H1 (cell line): ENCODE data around the gene CLGN. TPM values are rescaled to one million over a fixed set of nuclear protein-coding genes. Genes with fewer than 3 reads are reported as not detected.

Experiments
- CTCF ChIA-PET: fragments of 300-600 bp; sonication (Branson Sonifier 250); formaldehyde crosslinking; loops from one replicate; lab custom pipeline; 2021; ENCODE audit not compliant: partially characterized antibody; lab: Charles Lee
- POLR2A ChIA-PET: fragments of 300-600 bp; sonication (Branson Sonifier 250); formaldehyde crosslinking; loops from one replicate; lab custom pipeline; 2021; ENCODE audit warnings: inconsistent platforms; ENCODE audit not compliant: partially characterized antibody; lab: Charles Lee
- DNase-seq, 2 experiments: peaks; one replicate each; pipeline versions ENCODE4 v3.0.0 to v3.0.0-alpha.2; 2010 to 2022; ENCODE audit warnings: low spot score in 2 of 2, low read depth in 1 of 2, mixed read lengths in 1 of 2
- FAIRE-seq: peaks from 2 replicates; lab custom pipeline; 2011; peaks lifted over from hg19 to GRCh38; lab: Jason Lieb, UNC
- H2AFZ ChIP-seq: 2 replicates; pipeline ENCODE4 v1.8.1; 2012; ENCODE audit warnings: low read length, inconsistent platforms
- H2AK5ac ChIP-seq: 2 replicates; pipeline ENCODE4 v1.6.1; 2013; ENCODE audit warnings: low read depth, low read length
- H2BK120ac ChIP-seq: replicated peaks from 2 replicates; pipeline ENCODE3; 2013; ENCODE audit warnings: low read depth, low read length, inconsistent platforms
- H2BK12ac ChIP-seq: 2 replicates; pipeline ENCODE4 v1.6.1; 2013; ENCODE audit warnings: low read depth, low read length
- H2BK15ac ChIP-seq: 2 replicates; pipeline ENCODE4 v1.6.1; 2013; ENCODE audit warnings: low read length
- H2BK20ac ChIP-seq: 2 replicates; pipeline ENCODE4 v1.6.1; 2013; ENCODE audit warnings: low read length
- H2BK5ac ChIP-seq: 2 replicates; pipeline ENCODE4 v1.6.1; 2013; ENCODE audit warnings: low read depth, low read length
- H3K14ac ChIP-seq: 2 replicates; pipeline ENCODE4 v1.6.1; 2013; ENCODE audit warnings: inconsistent platforms; ENCODE audit not compliant: insufficient read length
- H3K18ac ChIP-seq: 2 replicates; pipeline ENCODE4 v1.6.1; 2013; ENCODE audit warnings: low read length; ENCODE audit errors: extremely low read depth
- H3K23ac ChIP-seq: 2 replicates; pipeline ENCODE4 v1.6.1; 2013; ENCODE audit warnings: inconsistent platforms; ENCODE audit not compliant: insufficient read length
- H3K23me2 ChIP-seq: 2 replicates; pipeline ENCODE4 v1.6.1; 2013; ENCODE audit warnings: low read depth, low read length
- H3K27ac ChIP-seq: 2 replicates; pipeline ENCODE4 v1.6.1; 2011; ENCODE audit warnings: low read depth, low read length, inconsistent platforms
- H3K27me3 ChIP-seq, 4 experiments: replicated peaks in 1 of 4; 1 replicate in 1 of 4; 2 replicates in 3 of 4; pipeline versions ENCODE4 v1.6.1 to v1.8.1; 2011 to 2013; ENCODE audit warnings: low read length in 3 of 4, mild to moderate bottlenecking in 3 of 4, inconsistent platforms in 2 of 4, mixed read lengths in 2 of 4, moderate library complexity in 1 of 4; ENCODE audit not compliant: control insufficient read depth in 3 of 4, insufficient read depth in 3 of 4; ENCODE audit errors: extremely low read depth in 1 of 4
- H3K36me3 ChIP-seq, 4 experiments: 2 replicates each; pipeline versions ENCODE4 v1.6.1 to v1.8.1; 2011 to 2013; ENCODE audit warnings: mild to moderate bottlenecking in 4 of 4, low read length in 3 of 4, moderate library complexity in 2 of 4, control low read depth in 1 of 4, inconsistent platforms in 1 of 4; ENCODE audit not compliant: insufficient read depth in 4 of 4, control insufficient read depth in 2 of 4
- H3K4ac ChIP-seq: replicated peaks from 2 replicates; pipeline ENCODE3; 2013; ENCODE audit warnings: low read length, low read depth, mixed read lengths, inconsistent platforms; ENCODE audit not compliant: insufficient read length
- H3K4me1 ChIP-seq, 4 experiments: replicated peaks in 1 of 4; 1 replicate in 1 of 4; 2 replicates in 3 of 4; pipeline versions ENCODE4 v1.6.1 to v1.8.1; 2011 to 2013; ENCODE audit warnings: low read length in 3 of 4, inconsistent platforms in 2 of 4, mixed read lengths in 1 of 4; ENCODE audit not compliant: insufficient read depth in 4 of 4, control insufficient read depth in 3 of 4
- H3K4me2 ChIP-seq, 2 experiments: 2 replicates each; pipeline versions ENCODE4 v1.6.1 to v1.8.1; 2011 to 2013; ENCODE audit warnings: low read depth in 2 of 2, low read length in 2 of 2, control low read depth in 1 of 2, inconsistent platforms in 1 of 2, mild to moderate bottlenecking in 1 of 2; ENCODE audit not compliant: insufficient read depth in 1 of 2
- H3K4me3 ChIP-seq, 4 experiments: fragments of 200-600, 300-600 bp in 1 of 4; sonication (generic), shearing (Covaris generic), sonication (Bioruptor Twin) in 1 of 4; 2 replicates each; pipeline versions ENCODE4 v1.5.1 to v1.8.1; 2011 to 2016; ENCODE audit warnings: low read length in 4 of 4, low read depth in 3 of 4, control low read depth in 2 of 4, inconsistent platforms in 2 of 4, mild to moderate bottlenecking in 2 of 4, mixed read lengths in 1 of 4, moderate library complexity in 1 of 4; ENCODE audit not compliant: insufficient read depth in 2 of 4; ENCODE audit errors: extremely low read depth in 1 of 4
- H3K56ac ChIP-seq: replicated peaks from 2 replicates; pipeline ENCODE3; 2013; ENCODE audit warnings: low read depth, mild to moderate bottlenecking, mixed read lengths, low read length, inconsistent platforms; ENCODE audit not compliant: insufficient read length
- H3K79me1 ChIP-seq: 2 replicates; pipeline ENCODE4 v1.6.1; 2013; ENCODE audit warnings: low read depth, low read length, control low read depth
- H3K79me2 ChIP-seq, 2 experiments: 2 replicates each; pipeline versions ENCODE4 v1.6.1 to v1.8.1; 2012 to 2013; ENCODE audit warnings: low read length in 2 of 2, mild to moderate bottlenecking in 2 of 2, inconsistent platforms in 1 of 2; ENCODE audit not compliant: insufficient read depth in 2 of 2, control insufficient read depth in 1 of 2
- H3K9ac ChIP-seq, 4 experiments: replicated peaks in 1 of 4; 1 replicate in 1 of 4; 2 replicates in 3 of 4; pipeline versions ENCODE4 v1.6.1 to v1.8.1; 2011 to 2013; ENCODE audit warnings: low read depth in 3 of 4, low read length in 3 of 4, control low read depth in 2 of 4, mild to moderate bottlenecking in 2 of 4, moderate library complexity in 2 of 4, inconsistent platforms in 1 of 4; ENCODE audit errors: extremely low read depth in 1 of 4
- H3K9me3 ChIP-seq, 2 experiments: 2 replicates each; pipeline versions ENCODE4 v1.6.1 to v1.8.1; 2012 to 2013; ENCODE audit warnings: mild to moderate bottlenecking in 2 of 2, moderate library complexity in 2 of 2, control low read depth in 1 of 2, inconsistent platforms in 1 of 2, low read depth in 1 of 2, low read length in 1 of 2, mixed read lengths in 1 of 2; ENCODE audit not compliant: insufficient read depth in 2 of 2
- H4K20me1 ChIP-seq, 2 experiments: replicated peaks in 1 of 2; 2 replicates each; pipeline versions ENCODE3 to v1.8.1; 2011 to 2013; ENCODE audit warnings: inconsistent platforms in 2 of 2, low read length in 2 of 2, mild to moderate bottlenecking in 1 of 2; ENCODE audit not compliant: insufficient read depth in 2 of 2, control insufficient read depth in 1 of 2
- H4K5ac ChIP-seq: 2 replicates; pipeline ENCODE4 v1.6.1; 2013; ENCODE audit warnings: low read length, low read depth, mixed read lengths, inconsistent platforms; ENCODE audit not compliant: insufficient read length
- H4K8ac ChIP-seq: 2 replicates; pipeline ENCODE4 v1.8.0; 2013; ENCODE audit warnings: mild to moderate bottlenecking, moderate library complexity, low read length, inconsistent platforms; ENCODE audit not compliant: insufficient read depth; ENCODE audit errors: extremely low read depth
- H4K91ac ChIP-seq: replicated peaks from 2 replicates; pipeline ENCODE3; 2013; ENCODE audit warnings: low read length, mixed read lengths, inconsistent platforms; ENCODE audit not compliant: insufficient read length
- EP300 ChIP-seq, 2 experiments: IDR thresholded peaks; 1 replicate in 1 of 2; 2 replicates in 1 of 2; pipeline ENCODE4 v1.6.1; 2011 to 2012; ENCODE audit warnings: low read depth in 2 of 2, low read length in 2 of 2, mild to moderate bottlenecking in 2 of 2, borderline replicate concordance in 1 of 2, inconsistent platforms in 1 of 2, moderate library complexity in 1 of 2
- WGBS, 2 experiments: shearing (Covaris generic) in 1 of 2; methylation state at CpG; one replicate each; pipeline versions ENCODE4 v1.1.6 to v1.1.7; 2013 to 2015; ENCODE audit warnings: low lambda C conversion rate in 2 of 2, mixed read lengths in 2 of 2, inconsistent platforms in 1 of 2, low coverage in 1 of 2, missing lambda C conversion rate in 1 of 2; ENCODE audit not compliant: insufficient replicate concordance in 2 of 2, insufficient coverage in 1 of 2, insufficient read length in 1 of 2; ENCODE audit errors: extremely low coverage in 1 of 2, missing lambda C conversion rate in 1 of 2; 5-methylcytosine and 5-hydroxymethylcytosine counted together
- polyA plus RNA-seq, 7 experiments: library from polyadenylated mRNA; depleted of rRNA in 3 of 7; stranded (reverse) in 5 of 7; unstranded in 2 of 7; fragments of >200 nt in 5 of 7; fragments of 200-250 nt in 2 of 7; gene quantifications; 1 replicate in 5 of 7; 2 replicates in 1 of 7; 4 replicates in 1 of 7; pipeline versions ENCODE4 v1.2.1 to v1.2.3, GENCODE V29; 2011 to 2013; ENCODE audit warnings: missing spikeins in 2 of 7, mixed read lengths in 2 of 7
- total RNA-seq: library from RNA; stranded (reverse); fragmentation: NEBNext Ultra II Directional; extraction: Animal tissue kit (Norgen Biotek cat#: 25700); gene quantifications from 2 replicates; pipeline ENCODE4 v1.2.1, GENCODE V29; 2021

CLGN gene
- total and polyA plus RNA-seq, 2 of the 8 experiments (the other 6 are each of a cell fraction or from before 2014, with no cell fraction given): 1.7 to 3.1 TPM

DNA sequence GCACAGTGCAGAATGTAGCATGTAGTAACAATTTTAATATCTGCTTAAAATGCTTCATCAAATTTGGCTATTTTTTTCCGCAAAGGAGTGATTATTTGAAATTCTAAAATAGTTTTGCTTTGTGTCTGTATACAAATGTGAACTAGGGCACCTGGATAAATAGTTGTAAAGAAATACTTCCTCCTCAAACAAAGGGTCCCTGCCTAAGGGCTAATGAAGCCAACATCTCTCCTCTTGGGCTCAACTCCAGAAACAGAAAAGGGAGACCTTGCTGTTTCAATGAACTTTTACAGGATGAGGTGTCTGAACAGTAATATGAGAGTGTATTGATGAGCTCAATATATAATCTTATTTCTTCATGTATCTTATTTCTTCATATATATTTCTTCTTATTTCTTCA, 84.8 kb downstream of the CLGN start:
- Histone ChIP-seq H3K79me2 (no peaks in the 10 kb centered on the region), H2BK5ac (no peak overlapping the region), H3K23ac (no peak overlapping the region), H2AFZ (no peak overlapping the region), H3K27me3 (peaks cover 0 to 1% (median 0%) of the 10 kb centered on the region in 4 experiments; a peak in 2 of 7 replicates), H3K27ac (no peak overlapping the region), H3K36me3 (no peaks in the 10 kb centered on the region), H2BK20ac (no peak overlapping the region), H3K79me1 (no peaks in the 10 kb centered on the region), H3K4me1 (peaks cover 0 to 12% (median 6%) of the 10 kb centered on the region in 4 experiments; a peak in 5 of 7 replicates), H3K4me3 (no peak overlapping the region), H2AK5ac (no peak overlapping the region), H3K4ac (no peak overlapping the region), H3K9me3 (no peaks in the 10 kb centered on the region), H3K14ac (no peak overlapping the region), H2BK15ac (no peak overlapping the region), H3K23me2 (no peaks in the 10 kb centered on the region), H4K20me1 (no peaks in the 10 kb centered on the region), H3K18ac (no peak overlapping the region), H2BK120ac (no peak overlapping the region), H4K8ac (no peak overlapping the region), H3K56ac (no peak overlapping the region), H4K5ac (no peak overlapping the region), H3K9ac (no peak overlapping the region), H3K4me2 (no peak overlapping the region), H2BK12ac (no peak overlapping the region), H4K91ac (no peak overlapping the region)
- no peak for FAIRE-seq
- CTCF ChIA-PET: interaction anchor here (1.0 to 4.4 kb wide), 4 partner anchors 12 to 330 kb away, joined by 3 to 24 read pairs (median 15); no protein-coding TSS in a partner anchor
- TF ChIP-seq EP300 (IDR thresholded peaks at IDR 0.05; ENCODE audit: borderline replicate concordance in 1 of 2, low read depth in 2 of 2, low read length in 2 of 2): no peak
- WGBS, 2 experiments: 82% methylated on average over 1 of the region's 1 CpG; no CpG with 5 or more reads in 1 of the 2 experiments
- POLR2A ChIA-PET: no interaction called here
- DNase-seq: no peak

Other genes starting within 250 kb of the CLGN start
- 33.1 and 33.4 TPM in 2 replicates for gene SCOC, start 54.0 kb downstream of the CLGN start, total RNA-seq
- gene SCOC, start 54.0 kb downstream of the CLGN start, polyA plus RNA-seq (2011; rRNA removed): 4.5 and 12.1 TPM in 2 replicates
- gene MGAT4D, start 70.6 kb upstream of the CLGN start, total RNA-seq: not detected in 2 replicates
- gene MGAT4D, start 70.6 kb upstream of the CLGN start, polyA plus RNA-seq (2011; rRNA removed): not detected in 2 replicates
- 26.2 and 27.9 TPM in 2 replicates for gene ELMOD2, start 96.5 kb upstream of the CLGN start, total RNA-seq
- gene ELMOD2, start 96.5 kb upstream of the CLGN start, polyA plus RNA-seq (2011; rRNA removed): 3.4 and 6.6 TPM in 2 replicates
- 0.20 and 0.29 TPM in 2 replicates for gene UCP1, start 141.3 kb upstream of the CLGN start, total RNA-seq
- gene UCP1, start 141.3 kb upstream of the CLGN start, polyA plus RNA-seq (2011; rRNA removed): 0.22 and 0.44 TPM in 2 replicates